ENCODE results near the gene GAS2L2.

DNA sequence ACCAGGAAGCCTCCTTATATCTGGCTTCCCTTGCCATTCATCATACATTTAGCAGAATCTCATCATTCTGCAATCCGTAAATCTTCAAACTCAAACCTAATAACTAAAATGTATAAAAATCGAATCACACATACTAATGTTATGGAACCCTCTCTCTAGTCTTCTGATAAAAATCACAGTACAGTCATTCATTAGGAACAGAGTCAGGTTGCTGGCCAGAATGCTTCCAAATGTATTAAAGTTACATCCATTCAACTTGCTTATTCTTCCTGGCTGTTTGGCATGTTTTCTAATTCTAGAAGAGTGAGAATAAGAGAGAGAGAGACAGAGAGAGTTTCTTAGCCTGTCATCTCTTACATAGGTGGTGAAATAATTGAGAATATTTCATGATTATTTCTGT, 38.1 kb downstream of the GAS2L2 start:
- TF ChIP-seq, protein P1, sequence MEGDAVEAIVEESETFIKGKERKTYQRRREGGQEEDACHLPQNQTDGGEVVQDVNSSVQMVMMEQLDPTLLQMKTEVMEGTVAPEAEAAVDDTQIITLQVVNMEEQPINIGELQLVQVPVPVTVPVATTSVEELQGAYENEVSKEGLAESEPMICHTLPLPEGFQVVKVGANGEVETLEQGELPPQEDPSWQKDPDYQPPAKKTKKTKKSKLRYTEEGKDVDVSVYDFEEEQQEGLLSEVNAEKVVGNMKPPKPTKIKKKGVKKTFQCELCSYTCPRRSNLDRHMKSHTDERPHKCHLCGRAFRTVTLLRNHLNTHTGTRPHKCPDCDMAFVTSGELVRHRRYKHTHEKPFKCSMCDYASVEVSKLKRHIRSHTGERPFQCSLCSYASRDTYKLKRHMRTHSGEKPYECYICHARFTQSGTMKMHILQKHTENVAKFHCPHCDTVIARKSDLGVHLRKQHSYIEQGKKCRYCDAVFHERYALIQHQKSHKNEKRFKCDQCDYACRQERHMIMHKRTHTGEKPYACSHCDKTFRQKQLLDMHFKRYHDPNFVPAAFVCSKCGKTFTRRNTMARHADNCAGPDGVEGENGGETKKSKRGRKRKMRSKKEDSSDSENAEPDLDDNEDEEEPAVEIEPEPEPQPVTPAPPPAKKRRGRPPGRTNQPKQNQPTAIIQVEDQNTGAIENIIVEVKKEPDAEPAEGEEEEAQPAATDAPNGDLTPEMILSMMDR (conservative IDR thresholded peaks at IDR 0.05; ENCODE audit: low read depth, low read length), result no peak
- TF ChIP-seq EZH2phosphoT487 (IDR thresholded peaks at IDR 0.05; ENCODE audit: borderline replicate concordance, low read length), result no peak
